NB4 (cell line): ENCODE data around the gene EPB41L5.

Source experiments
- DNase-seq: peaks from one replicate; pipeline ENCODE4 v3.0.0; 2010; ENCODE audit warnings: low read depth
- H3K4me3 ChIP-seq: one replicate; pipeline ENCODE4 v1.5.1; 2011; ENCODE audit warnings: mild to moderate bottlenecking, low read depth, low read length, moderate library complexity
- CTCF ChIP-seq: IDR thresholded peaks from one replicate; pipeline ENCODE4 v1.5.1; 2012; ENCODE audit warnings: low read depth, low read length
- MAX ChIP-seq: IDR thresholded peaks from 2 replicates; pipeline ENCODE4 v1.6.1; 2011; ENCODE audit warnings: low read depth, low read length
- MYC ChIP-seq: IDR thresholded peaks from 2 replicates; pipeline ENCODE4 v1.6.1; 2011; ENCODE audit warnings: low read depth, low read length
- POLR2A ChIP-seq: IDR thresholded peaks from 2 replicates; pipeline ENCODE4 v1.6.1; 2011; ENCODE audit warnings: mild to moderate bottlenecking; ENCODE audit not compliant: insufficient read length; ENCODE audit errors: extremely low read depth

Gene EPB41L5

GRCh38 chr2:120123090-120123489, 110.2 kb downstream of the EPB41L5 start:
- no peak overlapping the region for H3K4me3 ChIP-seq
- TF ChIP-seq MYC (no peak), CTCF (no peak), MAX (no peak), POLR2A (no peak)
- no peak for DNase-seq

GRCh38 chr2:120125195-120125594, 112.3 kb downstream of the EPB41L5 start:
- no peak for TF ChIP-seq MYC
- no peak for TF ChIP-seq CTCF
- no peak for TF ChIP-seq MAX
- no peak for TF ChIP-seq POLR2A
- DNase-seq, result no peak
- H3K4me3 ChIP-seq, result no peak overlapping the region

GRCh38 chr2:120128216-120128615, 115.3 kb downstream of the EPB41L5 start:
- no peak for DNase-seq
- TF ChIP-seq CTCF (no peak), POLR2A (no peak), MYC (no peak)
- no peak overlapping the region for H3K4me3 ChIP-seq

GRCh38 chr2:120132190-120132589, 119.3 kb downstream of the EPB41L5 start:
- TF ChIP-seq CTCF (no peak), MYC (no peak)
- H3K4me3 ChIP-seq, result no peak overlapping the region
- DNase-seq, result no peak

- no peak for DNase-seq
- TF ChIP-seq MAX, result no peak
- TF ChIP-seq POLR2A, result no peak
- no peak overlapping the region for H3K4me3 ChIP-seq
Observed at GRCh38 chr2:120132691-120133090, 119.8 kb downstream of the EPB41L5 start.

- DNase-seq, result no peak
- H3K4me3 ChIP-seq, result no peak overlapping the region
- TF ChIP-seq CTCF, result no peak
- no peak for TF ChIP-seq MAX
- no peak for TF ChIP-seq POLR2A
- TF ChIP-seq MYC, result no peak
Observed at GRCh38 chr2:120133572-120134244, 120.8 kb downstream of the EPB41L5 start.
